NCI-H128 (cell line): ENCODE data around the gene PLS1.
"Not testable (repeated sequence)": the region's sequence is repeated elsewhere in the genome, so short reads cannot be mapped to it uniquely, and the experiment has no call there.

Experiments
- DNase-seq: peaks from one replicate; lab custom pipeline; 2025; ENCODE audit not compliant: unreplicated experiment; lab: John Stamatoyannopoulos, UW

Gene PLS1

GRCh38 chr3:142595581-142595950 lies 627 bp upstream of the PLS1 start:
- no peak for DNase-seq

DNA sequence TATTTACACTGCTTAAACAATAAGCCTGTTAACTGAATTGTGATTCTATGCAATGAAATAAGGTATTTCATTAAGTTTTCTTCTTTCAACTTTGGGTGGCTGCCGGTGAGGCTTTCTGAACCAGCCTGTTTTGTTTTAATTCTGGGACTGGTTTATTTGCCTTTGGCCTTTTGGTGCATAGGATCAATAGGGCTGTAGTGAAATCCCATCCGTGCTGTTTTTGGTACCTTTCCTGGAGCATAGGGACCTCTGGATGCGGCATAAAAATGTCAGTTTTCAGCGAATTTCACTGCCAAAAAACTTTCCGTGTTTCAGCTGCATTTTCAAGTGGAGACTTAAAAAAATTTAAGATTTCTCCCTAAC lies 514 bp downstream of the PLS1 start:
- DNase-seq: no peak

GRCh38 chr3:142597906-142598305 lies 1.7 kb downstream of the PLS1 start:
- no peak for DNase-seq

GRCh38 chr3:142601713-142602112 lies 5.5 kb downstream of the PLS1 start:
- no peak for DNase-seq

DNA sequence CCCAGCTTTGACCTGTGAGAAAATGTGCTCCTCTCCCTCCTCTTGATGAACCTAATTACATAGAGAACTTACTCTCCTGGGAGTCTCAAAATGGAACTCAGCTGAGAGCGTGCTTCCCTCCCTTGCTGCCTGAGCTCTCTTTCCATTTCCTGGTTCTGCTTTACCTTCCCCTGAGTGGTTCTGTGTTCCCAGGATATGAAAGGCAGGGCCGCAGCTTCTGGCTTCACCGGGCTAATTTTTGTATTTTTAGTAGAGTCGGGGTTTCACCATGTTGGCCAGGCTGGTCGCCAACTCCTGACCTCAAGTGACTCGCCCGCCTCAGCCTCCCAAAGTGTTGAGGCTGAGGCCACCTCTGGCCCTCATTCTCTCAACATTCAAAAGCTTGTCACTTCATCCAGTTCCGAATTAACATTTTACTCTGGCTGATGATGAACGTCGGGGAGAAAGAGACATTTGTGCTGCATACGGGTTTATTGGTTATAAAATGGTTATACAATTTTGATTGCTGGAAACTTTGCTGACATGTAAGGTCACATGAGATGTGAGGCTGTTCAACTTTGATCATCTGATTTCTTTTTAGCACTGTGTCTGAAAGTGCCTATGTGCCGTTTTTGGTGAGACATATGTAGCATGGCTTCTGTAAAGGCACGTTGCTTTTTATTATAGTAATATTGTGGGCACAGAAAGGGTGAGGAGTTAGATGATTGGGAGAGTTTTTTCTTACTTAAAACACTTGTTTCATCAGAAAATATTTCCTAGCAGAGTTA lies 6.6 kb downstream of the PLS1 start:
- no peak for DNase-seq

DNA sequence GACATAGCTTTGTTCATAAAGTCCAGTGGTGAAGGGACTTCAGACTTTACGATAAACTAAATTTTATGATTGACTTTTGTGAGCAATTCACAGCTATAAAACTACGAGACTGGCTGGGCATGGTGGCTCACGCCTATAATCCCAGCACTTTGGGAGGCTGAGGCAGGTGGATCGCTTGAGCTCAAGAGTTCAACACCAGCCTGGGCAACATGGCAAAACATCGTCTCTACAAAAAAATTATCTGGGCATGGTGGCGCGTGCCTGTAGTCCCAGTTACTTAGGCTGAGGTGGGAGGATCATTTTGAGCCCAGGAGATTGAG lies 7.2 kb downstream of the PLS1 start:
- not testable (repeated sequence) for DNase-seq

DNA sequence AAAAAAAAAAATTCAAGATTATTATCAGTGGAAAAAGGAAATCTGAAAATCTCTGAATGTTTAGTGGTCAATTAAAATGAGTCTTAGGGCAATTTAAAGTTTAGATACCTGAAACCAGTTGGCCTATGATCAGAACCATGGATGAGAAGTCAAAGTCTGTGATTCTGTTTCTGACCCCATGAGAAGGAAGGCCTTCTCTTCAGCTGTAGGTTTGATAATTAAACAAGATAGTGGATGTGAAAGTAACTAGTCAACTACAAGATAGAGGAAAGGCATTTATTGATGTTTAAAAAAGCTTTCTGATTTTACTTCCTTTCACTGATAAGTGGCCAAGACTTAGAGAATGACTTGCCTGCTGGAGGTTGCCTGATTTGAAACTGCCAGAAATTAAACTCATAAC lies 8.7 kb downstream of the PLS1 start:
- DNase-seq: no peak

DNA sequence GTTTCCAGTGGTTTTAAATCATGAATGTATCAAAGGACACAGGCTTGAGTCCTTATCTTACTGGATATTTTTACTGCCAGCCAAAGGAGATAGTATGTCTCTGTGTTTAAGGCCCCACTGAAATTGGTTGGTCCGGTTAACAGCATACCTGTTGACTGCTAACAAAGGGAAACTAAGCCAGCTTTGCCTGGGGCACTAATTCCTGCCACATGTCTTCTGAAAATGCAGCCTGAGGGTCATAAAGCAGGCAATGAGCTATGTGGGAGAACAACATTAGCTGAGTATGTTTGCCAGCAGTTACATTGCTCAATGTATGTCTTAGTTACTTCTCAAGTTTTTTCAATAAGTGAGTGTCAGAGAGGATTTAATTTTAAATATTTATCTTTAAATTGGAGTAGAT lies 12.4 kb downstream of the PLS1 start:
- DNase-seq: no peak

GRCh38 chr3:142609136-142609535 lies 12.9 kb downstream of the PLS1 start:
- no peak for DNase-seq

- DNase-seq: no peak
These were observed 15.0 kb downstream of the PLS1 start for GRCh38 chr3:142611206-142611605.

- no peak for DNase-seq
These were observed 17.3 kb downstream of the PLS1 start for GRCh38 chr3:142613491-142613890.

DNA sequence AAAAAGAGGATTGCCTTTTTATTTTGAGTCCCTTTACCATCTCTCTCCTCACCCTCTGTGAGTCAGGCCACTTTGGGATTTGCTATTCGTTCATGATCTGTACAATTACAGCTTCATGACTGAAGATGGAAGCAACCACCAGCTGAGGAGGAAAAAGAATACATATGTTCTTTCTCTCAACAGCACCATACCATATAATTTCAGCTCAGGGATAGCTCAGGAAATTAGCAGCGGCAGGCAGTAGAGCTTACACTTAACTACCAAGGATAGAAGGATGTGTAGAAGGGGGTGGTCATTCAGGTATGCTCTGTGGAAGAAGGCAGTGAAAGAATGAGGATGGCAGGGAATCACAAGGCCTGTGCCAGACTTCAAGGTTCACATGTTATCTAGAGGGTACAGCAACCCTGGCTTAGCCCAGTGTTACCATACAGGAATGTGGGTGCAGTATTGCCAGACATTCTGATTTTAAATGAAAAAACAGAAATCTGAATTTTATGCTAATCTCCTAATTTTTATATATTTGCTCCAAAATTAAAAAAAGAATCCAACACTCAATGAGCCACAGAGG lies 17.9 kb downstream of the PLS1 start:
- DNase-seq: no peak

DNA sequence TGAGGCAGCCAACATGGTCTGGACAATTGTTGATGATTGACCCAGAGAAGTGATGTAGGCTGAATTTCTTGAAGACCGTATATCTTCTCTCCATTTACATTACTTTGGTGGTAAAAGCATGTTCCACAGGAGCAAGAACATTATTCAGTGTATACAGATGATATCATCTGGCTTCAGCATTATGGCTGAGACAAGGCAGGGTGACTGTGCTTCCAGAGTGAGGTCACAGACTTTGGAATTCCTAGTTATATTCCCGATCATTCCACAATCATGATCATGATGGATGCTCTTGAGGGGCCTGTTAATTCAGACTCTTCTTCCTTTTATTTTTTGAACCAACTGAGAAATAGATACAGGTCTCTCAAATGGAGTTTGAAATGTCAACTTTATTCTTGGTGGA lies 19.0 kb downstream of the PLS1 start:
- DNase-seq: no peak

GRCh38 chr3:142618917-142619461 lies 22.8 kb downstream of the PLS1 start:
- DNase-seq: no peak

DNA sequence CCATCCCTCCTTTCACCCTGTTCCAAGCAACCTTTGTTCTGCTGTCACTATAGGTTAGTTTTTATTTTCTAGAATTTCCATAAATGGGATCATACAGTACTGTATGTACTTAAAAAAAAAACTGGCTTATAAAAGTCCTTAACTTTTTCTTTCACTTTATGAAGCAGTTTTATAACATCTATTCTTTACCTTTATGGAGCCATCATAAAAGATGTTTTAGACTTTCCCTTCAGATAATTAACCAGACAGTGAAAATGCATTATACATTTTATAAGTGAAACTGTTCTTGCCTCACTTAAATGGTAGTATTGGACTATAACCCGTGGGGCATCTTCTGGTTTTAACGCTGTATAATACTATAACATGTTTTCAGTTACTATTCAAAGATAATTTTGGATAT lies 26.2 kb downstream of the PLS1 start:
- no peak for DNase-seq

DNA sequence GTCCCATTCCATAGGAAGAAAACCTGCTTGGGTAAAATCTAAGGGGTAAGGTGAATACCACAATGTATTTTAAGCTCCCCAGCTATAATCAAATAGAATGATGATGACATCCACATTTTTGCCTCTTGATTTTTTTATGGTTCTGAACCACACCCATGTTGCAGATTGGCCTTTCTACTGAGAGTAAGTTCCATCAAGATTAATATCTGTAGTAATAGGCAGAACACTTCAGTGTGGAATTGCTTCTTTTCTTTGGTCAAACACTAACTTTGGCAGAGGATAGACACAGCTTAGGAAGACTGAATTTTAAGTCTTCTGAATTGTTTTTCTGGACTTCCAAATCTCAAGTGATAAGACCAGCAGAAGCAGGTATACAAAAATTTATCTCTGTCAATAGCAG lies 27.0 kb downstream of the PLS1 start:
- DNase-seq: no peak

DNA sequence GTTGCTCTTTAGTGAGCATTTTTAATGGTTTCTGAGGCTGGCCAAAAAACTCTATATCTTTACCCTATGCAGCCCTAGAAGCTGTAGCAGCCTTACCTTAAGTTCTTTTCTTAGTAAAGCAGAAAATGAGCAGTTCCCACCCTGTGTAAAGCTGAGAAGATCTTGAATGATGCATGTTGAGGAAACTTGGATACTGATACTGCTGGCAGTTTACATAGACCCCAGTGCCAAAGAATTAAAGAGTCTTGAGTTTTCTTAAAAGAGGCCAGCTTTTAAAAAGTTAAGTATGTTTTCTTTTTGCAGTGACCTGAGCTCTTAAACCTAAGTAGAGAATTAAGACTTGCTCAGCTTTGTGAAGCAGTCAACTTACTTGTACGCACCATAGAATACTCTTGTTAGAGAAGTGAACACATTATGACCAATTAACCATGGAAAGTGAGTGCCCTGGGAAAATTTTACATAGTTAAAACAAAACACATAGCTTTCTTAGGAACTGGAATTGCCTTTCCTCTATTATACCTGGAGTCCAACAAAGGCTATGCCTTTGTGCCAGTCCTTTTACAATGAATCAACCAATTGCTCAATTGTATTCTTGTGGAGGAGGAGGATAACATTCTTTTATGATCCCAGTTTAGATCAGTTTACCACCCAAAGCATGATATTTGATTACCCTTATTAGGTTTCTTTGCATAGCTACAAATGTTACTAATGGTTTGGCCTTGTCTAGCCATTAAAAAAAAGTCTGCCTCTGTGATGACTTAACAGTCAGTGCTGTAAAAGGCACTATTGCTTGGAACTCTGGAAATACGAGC lies 28.4 kb downstream of the PLS1 start:
- no peak for DNase-seq

DNA sequence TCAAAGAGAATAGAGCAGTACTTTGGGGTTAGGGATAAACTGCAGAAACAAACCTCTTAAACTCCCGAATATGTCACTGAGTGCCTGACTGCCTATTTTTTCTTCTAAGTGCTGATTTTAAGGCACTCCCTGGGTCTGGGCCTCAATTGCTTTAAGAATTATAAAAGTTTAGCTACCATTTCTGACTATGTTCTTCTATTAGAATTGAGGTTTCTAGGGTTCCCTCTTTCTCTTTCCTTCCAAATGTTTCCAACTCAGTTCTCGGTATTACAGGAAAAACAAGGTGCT lies 28.9 kb downstream of the PLS1 start:
- DNase-seq: no peak

DNA sequence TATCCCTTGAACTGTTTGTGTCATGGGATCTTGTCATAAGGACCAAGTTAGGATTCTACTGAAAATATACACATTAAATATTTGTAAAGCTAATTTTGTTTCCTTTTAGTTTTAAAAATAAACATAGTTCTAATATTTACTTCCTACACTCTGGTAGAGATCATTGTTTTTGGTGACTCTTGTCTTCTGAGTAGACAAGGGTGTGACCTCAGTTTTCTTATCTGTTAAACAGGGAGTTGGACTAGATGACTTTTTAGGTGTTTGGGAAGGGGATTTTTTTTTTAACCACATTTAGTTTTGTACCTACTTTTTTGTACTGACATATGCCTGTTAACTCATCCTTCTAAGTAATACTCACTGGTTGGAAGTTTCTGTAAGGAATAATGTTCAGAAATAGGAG lies 30.8 kb downstream of the PLS1 start:
- DNase-seq: no peak

GRCh38 chr3:142628801-142629200 lies 32.6 kb downstream of the PLS1 start:
- DNase-seq: no peak

- no peak for DNase-seq
These were observed 36.9 kb downstream of the PLS1 start for GRCh38 chr3:142633073-142633472.

DNA sequence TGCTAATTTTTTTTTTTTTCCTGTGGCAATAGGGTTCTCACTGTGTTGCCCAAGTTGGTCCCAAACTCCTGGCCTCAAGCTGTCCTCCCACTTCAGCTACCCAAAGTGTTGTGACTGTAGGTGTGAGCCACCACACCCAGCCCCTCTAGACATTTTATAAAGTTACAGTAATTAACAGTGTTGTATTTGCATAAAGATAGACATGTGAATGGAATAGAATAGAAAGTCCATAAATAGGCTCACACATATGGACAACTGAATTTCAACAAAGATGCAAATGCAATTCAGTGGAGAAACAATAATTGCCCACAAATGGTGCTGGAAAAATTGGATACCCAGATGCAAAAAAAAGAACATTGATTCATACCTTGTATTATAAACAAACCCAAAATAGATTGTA lies 39.9 kb downstream of the PLS1 start:
- no peak for DNase-seq
